Fibroblast of pulmonary artery (primary cell): ENCODE data around the gene BICC1.
A peak's percentile ranks its signal among the peaks of the same experiment; 100 is the strongest.

Experiments used
- DNase-seq: peaks from one replicate; pipeline ENCODE4 v3.0.0-alpha.2; 2010; ENCODE audit warnings: low read depth
- H3K4me3 ChIP-seq: replicated peaks from 2 replicates; pipeline ENCODE4 v1.5.1; 2011; ENCODE audit warnings: low read depth, mild to moderate bottlenecking, control low read depth, low read length, moderate library complexity
- CTCF ChIP-seq: IDR thresholded peaks from 2 replicates; pipeline ENCODE4 v1.5.1; 2011; ENCODE audit warnings: mild to moderate bottlenecking, control low read depth, low read length, inconsistent platforms; ENCODE audit errors: missing control alignments

The BICC1 gene

GRCh38 chr10:58743466-58744115 is 230.9 kb downstream of the BICC1 start:
- H3K4me3 ChIP-seq = no peak overlapping the region
- TF ChIP-seq CTCF = no peak
- DNase-seq = peak; percentile 66

GRCh38 chr10:58746474-58747185 is 234.0 kb downstream of the BICC1 start:
- peak; percentile 17 for DNase-seq
- no peak for TF ChIP-seq CTCF
- no peak overlapping the region for H3K4me3 ChIP-seq

GRCh38 chr10:58747687-58748086 is 235.0 kb downstream of the BICC1 start:
- no peak for DNase-seq
- TF ChIP-seq CTCF = no peak
- H3K4me3 ChIP-seq = no peak overlapping the region

DNA sequence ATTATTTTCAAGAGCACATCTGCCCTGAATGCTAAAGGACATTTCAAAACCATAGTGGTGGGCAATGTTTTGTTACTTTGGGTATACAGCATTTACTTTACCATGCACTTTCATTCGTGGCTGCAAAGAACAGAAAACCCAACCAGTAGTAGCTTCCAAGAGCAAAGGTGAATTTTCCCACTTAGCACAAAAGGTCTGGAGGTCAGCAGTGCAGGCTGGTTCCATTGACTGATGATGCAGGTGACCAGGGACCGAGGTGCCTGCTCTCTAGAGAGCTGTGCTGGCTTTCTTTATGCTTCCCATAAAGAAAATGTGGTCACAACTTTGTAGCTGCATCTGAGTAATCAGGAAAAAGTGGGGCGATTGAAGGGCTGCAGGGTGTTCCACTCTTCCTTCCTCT is 240.0 kb downstream of the BICC1 start:
- TF ChIP-seq CTCF = no peak
- no peak for DNase-seq
- no peak overlapping the region for H3K4me3 ChIP-seq

GRCh38 chr10:58753425-58753824 is 240.8 kb downstream of the BICC1 start:
- no peak for TF ChIP-seq CTCF
- H3K4me3 ChIP-seq = no peak overlapping the region
- DNase-seq = no peak

DNA sequence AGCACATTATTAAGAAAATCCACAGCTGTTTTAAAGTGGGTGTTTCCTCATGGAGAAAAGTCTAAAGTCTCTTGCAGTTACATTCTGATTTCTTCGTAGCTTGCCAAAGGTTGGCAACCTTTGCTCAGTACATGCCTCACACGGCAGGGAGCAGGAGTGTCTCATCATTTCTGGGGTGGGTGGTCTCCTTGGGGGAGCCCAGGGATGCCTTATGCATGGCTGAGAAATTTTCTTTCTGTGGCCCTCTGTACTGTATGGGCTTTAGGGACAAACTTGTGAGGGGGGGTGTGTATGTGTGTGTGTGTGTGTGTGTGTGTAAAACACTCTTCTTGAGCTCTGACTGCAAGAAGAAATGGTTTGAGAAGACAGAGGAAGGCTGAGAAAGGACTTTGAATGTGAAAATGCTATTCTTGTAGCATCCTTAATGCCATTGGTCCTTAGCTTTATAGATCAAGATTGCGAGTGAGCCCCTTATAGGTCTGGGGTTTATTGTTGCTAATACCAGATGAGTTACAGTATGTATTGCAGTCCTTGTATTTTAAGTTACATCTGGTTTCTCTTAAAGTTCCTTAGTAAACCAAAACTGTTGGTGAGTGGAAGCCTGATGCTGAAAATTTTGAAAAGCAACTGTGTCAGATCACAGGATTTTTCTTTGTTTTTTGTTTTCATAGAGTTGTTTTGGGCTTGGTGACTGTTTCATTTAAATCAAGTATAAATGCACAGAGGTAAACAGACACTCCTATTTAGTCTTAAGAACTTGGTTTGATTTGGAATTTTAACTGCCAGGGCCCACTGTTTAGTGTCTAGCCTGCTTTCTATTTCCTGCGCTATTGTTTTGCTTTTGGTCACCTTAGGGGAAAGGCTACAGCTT is 242.0 kb downstream of the BICC1 start:
- TF ChIP-seq CTCF = no peak
- no peak overlapping the region for H3K4me3 ChIP-seq
- DNase-seq = no peak
